K562 treated with DMSO at 1 percent for 4 hours (cell line): Measurements from ENCODE around the gene B3GNT3. TPM values are rescaled to one million over a fixed set of nuclear protein-coding genes. Genes with fewer than 3 reads are reported as not detected.

Experiments
- total RNA-seq: library from RNA; unstranded; fragments of 300-600 nt; gene quantifications from 2 replicates; pipeline ENCODE4 v1.2.3, GENCODE V29; 2022; ENCODE audit not compliant: insufficient read depth

Gene B3GNT3, protein sequence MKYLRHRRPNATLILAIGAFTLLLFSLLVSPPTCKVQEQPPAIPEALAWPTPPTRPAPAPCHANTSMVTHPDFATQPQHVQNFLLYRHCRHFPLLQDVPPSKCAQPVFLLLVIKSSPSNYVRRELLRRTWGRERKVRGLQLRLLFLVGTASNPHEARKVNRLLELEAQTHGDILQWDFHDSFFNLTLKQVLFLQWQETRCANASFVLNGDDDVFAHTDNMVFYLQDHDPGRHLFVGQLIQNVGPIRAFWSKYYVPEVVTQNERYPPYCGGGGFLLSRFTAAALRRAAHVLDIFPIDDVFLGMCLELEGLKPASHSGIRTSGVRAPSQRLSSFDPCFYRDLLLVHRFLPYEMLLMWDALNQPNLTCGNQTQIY
- total RNA-seq = not detected in 2 replicates

DNA sequence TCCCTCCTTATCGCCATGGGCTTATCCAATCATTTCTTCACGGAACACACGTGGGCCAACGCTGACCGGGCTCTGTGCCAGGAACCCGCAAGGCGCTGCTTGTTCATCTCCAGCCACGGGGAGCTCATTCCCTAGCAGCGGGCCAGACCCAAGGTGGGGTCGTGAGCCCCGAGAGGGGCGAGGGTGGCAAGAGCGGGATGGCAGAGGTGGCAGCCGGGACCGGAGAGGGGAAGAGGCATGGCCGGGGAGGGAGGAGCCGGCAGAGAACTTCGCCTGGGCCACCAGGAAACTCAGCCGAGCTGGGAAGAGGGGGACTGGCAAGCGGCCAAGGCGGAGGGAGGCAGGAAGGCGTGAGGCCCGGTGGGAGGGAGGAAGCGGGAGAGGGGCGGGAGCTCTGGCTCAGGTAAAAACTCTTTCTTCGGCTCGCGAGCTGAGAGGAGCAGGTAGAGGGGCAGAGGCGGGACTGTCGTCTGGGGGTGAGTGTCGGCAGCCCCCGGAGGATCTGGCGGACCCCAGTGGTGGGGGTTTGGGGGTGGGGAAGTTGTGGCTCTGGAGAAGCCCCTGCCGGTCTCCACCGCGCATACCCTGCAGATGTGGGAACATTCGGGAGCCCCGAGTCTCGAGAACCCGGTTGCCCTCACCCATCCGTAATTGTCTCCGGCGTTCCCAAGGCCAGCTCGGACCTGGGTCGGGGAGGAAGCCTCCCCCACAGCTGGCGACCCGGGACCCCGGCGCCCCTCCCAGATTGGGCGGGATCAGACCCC is at the start of gene B3GNT3:
Gene B3GNT3 (plus strand): TSS at position 408 of the 764 bp plus-strand sequence. CDS start 12,670 bp downstream, outside the sequence.

DNA sequence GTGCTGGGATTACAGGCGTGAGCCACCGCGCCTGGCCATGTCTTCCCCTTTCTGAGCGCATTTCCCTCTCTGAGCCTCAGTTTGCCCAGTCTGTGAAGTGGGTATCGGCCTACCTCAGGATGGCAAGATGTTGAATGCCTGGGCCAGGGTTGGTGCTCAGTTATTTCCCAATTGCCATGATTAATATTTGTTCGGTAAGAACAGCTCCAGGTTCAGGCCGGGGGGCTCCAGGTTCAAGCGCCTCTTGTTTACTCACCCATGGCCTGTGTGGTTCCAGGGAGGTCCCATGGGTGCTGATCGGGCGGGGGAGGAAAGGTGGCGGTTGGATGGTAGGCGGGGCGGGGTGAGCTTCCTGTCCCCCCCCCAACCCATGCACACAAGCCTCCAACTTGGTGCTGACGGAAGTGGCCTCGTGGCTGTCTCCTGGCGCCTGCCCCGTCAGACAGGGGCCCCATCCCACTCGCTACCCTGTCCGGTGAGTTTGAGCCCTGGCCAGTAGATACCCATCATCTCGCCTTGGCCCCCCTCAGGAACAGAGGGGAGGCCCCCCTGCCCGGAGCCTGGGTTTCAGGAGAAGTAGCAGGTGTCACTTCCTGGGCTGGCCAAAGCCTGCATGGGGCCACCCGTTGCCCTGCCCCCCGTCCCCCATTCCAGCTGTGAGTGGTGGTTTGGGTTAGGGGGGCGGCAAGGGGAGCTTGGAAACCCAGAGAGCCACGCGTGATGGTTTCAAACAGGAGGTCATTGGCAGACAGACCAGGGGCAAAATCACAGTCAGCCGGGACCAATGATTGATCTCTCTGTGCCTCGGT is 43.6 kb upstream of the B3GNT3 start, which contains the start of gene FCHO1:
Gene FCHO1 (plus strand): TSS at position 375 of the 809 bp plus-strand sequence. CDS start 3,688 bp downstream, outside the sequence.

DNA sequence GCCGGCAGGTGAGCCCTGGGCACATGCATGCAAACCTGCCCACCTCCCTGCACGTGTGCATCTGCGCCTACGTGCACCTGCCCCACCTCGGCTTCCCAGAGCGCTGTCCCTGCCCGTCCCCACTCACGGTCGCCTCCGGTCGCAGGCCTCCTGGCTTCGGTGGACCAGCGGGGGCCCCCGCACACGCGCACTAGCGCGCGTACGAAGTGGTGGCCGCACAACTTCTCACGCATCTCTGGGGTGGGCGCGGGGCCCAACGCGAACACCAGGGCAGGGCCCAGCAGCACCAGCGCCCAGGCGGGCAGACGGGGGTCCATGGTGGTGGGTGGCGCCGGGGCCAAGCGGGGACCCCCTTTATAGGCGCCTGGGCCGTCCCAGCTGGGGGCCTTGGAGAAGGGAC is 26.3 kb downstream of the B3GNT3 start, which contains the start of gene INSL3:
Gene INSL3 (minus strand): TSS at position 330 of the 400 bp plus-strand sequence. CDS start 13 bp downstream, at position 317.

DNA sequence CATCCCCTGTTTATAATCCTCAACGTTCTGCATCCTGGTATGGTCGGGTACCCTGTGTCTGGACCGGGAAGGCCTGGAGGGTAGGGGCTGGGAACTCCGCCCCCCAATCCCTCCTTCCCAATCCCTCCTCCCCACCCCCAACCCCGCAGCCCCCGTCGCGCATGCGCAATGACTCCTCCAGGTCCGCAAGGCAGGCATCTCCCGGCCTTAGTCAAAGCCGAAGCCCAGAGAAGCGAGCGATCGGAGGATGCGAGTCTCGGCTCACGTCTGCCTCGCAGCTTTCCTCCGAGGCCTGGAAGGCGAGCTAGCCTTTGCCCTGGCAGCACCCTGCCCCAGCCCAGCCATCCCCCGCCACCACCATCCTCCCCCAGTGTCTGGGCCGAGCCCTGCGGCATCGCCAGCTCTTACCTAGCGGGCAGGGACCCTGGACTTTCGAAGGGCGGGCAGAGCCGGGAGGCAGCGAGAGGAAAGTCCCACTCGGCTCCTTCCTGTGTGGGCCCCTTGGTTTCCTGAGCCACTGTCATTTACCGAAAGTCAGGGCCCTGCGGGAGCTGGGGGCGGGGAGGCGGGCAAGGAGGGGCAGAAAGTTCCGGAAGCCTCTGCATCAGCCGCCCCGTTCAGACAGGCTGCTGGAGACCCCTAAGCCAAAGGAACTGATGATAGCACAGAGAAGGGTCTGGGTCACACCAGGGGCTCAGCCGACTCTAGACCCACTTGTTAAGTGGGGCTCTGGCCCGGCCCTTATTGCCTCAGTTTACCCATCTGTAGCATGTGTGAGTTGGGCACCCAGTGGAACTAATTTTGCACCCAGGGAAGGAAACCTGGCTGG is 52.8 kb downstream of the B3GNT3 start, which contains the start of gene JAK3:
Gene JAK3 (minus strand): TSS at position 445 of the 829 bp plus-strand sequence. CDS start 3,565 bp downstream, outside the sequence.

DNA sequence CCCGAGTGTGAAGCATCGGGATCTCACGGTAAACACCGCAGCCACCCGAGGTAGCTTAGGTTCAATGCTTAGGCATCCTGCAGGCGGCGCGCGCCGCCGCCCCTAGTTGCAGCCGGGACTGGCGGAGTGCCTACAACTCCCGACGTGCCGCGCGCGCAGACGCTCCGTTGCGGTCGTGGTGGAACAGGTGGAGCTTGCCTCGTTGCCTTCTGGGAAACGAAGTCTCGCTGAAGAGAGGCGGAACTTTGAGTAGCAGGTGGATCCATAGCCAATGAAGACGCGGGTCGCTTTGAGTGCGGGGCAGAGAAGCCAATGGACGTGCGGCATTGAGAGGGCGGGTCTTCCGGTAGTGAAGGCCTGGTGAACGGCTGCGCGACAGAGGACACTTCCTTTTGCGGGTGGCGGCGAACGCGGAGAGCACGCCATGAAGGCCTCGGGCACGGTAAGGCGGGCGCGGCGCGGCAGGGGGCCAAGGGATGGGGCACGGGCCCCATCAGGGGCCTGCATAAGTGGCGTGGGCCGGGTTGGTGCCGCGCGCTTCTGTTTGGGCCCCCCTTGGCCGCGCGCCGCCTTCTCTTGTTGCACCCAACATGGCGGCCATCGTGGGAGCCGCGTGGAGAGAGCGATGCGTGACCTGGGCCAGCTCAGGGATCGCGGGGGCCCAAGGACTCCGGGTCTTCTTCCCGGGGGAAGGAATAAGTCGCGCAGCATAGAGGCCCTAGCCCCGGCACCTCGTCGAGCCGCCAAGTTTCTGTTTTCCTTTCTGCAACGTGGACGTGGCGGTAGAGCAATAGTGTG is 64.8 kb downstream of the B3GNT3 start, which contains the start of gene RPL18A:
Gene RPL18A (plus strand): TSS at position 378 of the 798 bp plus-strand sequence. CDS start 47 bp downstream, at position 425.

Other genes starting within 250 kb of the B3GNT3 start
- 81.7 and 93.7 TPM in 2 replicates for gene COLGALT1, start 239.5 kb upstream of the B3GNT3 start, total RNA-seq
- 0.15 and 0.85 TPM in 2 replicates for gene UNC13A, start 106.8 kb upstream of the B3GNT3 start, total RNA-seq
- 57.8 and 66.7 TPM in 2 replicates for gene MAP1S, start 75.7 kb upstream of the B3GNT3 start, total RNA-seq
- 38.8 TPM in 2 replicates for gene FCHO1, start 43.7 kb upstream of the B3GNT3 start, total RNA-seq
- gene INSL3, start 26.4 kb downstream of the B3GNT3 start, total RNA-seq = not detected in 2 replicates
- not detected in 2 replicates for gene JAK3, start 52.8 kb downstream of the B3GNT3 start, total RNA-seq
- gene RPL18A, start 64.8 kb downstream of the B3GNT3 start, total RNA-seq = 7,984 and 8,621 TPM in 2 replicates
- gene SLC5A5, start 76.8 kb downstream of the B3GNT3 start, total RNA-seq = 0.16 TPM in 1 of 2 replicates, not detected in the other
- gene CCDC124, start 137.9 kb downstream of the B3GNT3 start, total RNA-seq = 116 TPM in 2 replicates
- 10.3 and 19.9 TPM in 2 replicates for gene KCNN1, start 172.0 kb downstream of the B3GNT3 start, total RNA-seq
- 27.4 and 31.6 TPM in 2 replicates for gene ARRDC2, start 213.0 kb downstream of the B3GNT3 start, total RNA-seq